BLaER1 (cell line): ENCODE results near the gene TLE4.

Source experiments
- H3K27ac ChIP-seq: shearing (Covaris generic); formaldehyde crosslinking; 2 replicates; pipeline ENCODE4 v1.8.1; 2022
- H3K27me3 ChIP-seq: shearing (Covaris generic); formaldehyde crosslinking; 2 replicates; pipeline ENCODE4 v1.8.1; 2022
- H3K36me3 ChIP-seq: shearing (Covaris generic); formaldehyde crosslinking; 2 replicates; pipeline ENCODE4 v1.8.1; 2022
- H3K4me1 ChIP-seq: shearing (Covaris generic); formaldehyde crosslinking; 2 replicates; pipeline ENCODE4 v1.8.1; 2022
- H3K4me2 ChIP-seq: shearing (Covaris generic); formaldehyde crosslinking; 2 replicates; pipeline ENCODE4 v1.8.1; 2022
- H3K4me3 ChIP-seq: shearing (Covaris generic); formaldehyde crosslinking; 2 replicates; pipeline ENCODE4 v1.8.1; 2022
- H3K9ac ChIP-seq: shearing (Covaris generic); formaldehyde crosslinking; 2 replicates; pipeline ENCODE4 v1.8.1; 2022
- H3K9me3 ChIP-seq: shearing (Covaris generic); formaldehyde crosslinking; 2 replicates; pipeline ENCODE4 v1.8.1; 2022
- H4K20me1 ChIP-seq: shearing (Covaris generic); formaldehyde crosslinking; 2 replicates; pipeline ENCODE4 v1.8.1; 2022
- Cebpa-rat ChIP-seq: shearing (Covaris generic); IDR thresholded peaks from 2 replicates; pipeline ENCODE4 v1.8.1; 2022

TLE4 gene

GRCh38 chr9:79692857-79693571, 121.2 kb downstream of the TLE4 start:
- Histone ChIP-seq H3K9me3 (no peaks in the 10 kb centered on the region), H3K27ac (no peak overlapping the region), H4K20me1 (peaks cover 100% of the 10 kb centered on the region), H3K4me2 (peak overlapping the region; percentile 62), H3K4me3 (no peak overlapping the region), H3K4me1 (peaks cover 79% of the 10 kb centered on the region), H3K9ac (no peak overlapping the region), H3K27me3 (no peaks in the 10 kb centered on the region), H3K36me3 (peaks cover 81% of the 10 kb centered on the region)
- no peak for TF ChIP-seq Cebpa-rat

GRCh38 chr9:79693750-79694149, 122.0 kb downstream of the TLE4 start:
- Histone ChIP-seq H3K27ac (no peak overlapping the region), H3K27me3 (no peaks in the 10 kb centered on the region), H3K4me1 (peaks cover 73% of the 10 kb centered on the region)

DNA sequence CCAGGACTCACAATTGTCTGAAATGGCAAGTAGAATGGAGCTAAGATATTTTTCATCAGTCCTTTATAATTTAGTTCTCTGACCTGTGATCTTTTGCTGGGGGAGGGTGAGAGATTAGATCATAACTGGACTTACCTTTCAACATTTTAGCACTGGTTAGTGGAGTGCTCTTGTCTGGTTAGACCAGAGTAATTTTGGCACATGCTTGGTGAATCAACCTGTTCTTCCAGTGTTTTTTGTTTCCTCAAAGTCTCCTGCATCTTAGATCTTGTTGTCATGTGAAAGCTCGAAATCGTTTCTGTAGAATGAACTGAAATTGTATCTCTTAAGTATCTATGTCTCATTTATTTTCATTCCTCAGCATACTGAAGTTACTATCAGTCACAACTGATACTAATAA, 122.4 kb downstream of the TLE4 start:
- H3K4me2 ChIP-seq = peak overlapping the region; percentile 62
- peak overlapping the region; percentile 22; the same call in 1 of the 2 replicates for H3K9ac ChIP-seq
- H3K4me1 ChIP-seq = peaks cover 71% of the 10 kb centered on the region
- no peaks in the 10 kb centered on the region for H3K27me3 ChIP-seq
- peaks cover 95% of the 10 kb centered on the region for H4K20me1 ChIP-seq
- no peak for TF ChIP-seq Cebpa-rat
- peaks cover 74% of the 10 kb centered on the region for H3K36me3 ChIP-seq
- no peaks in the 10 kb centered on the region for H3K9me3 ChIP-seq
- H3K27ac ChIP-seq = no peak overlapping the region
- no peak overlapping the region for H3K4me3 ChIP-seq

More at GRCh38 chr9:79693750-79694149, 122.0 kb downstream of the TLE4 start:
- Histone ChIP-seq H3K9me3 (no peaks in the 10 kb centered on the region), H3K9ac (peak overlapping the region; percentile 22; the same call in 1 of the 2 replicates), H3K36me3 (peaks cover 77% of the 10 kb centered on the region), H3K4me2 (peak overlapping the region; percentile 62), H4K20me1 (peaks cover 95% of the 10 kb centered on the region), H3K4me3 (no peak overlapping the region)
- no peak for TF ChIP-seq Cebpa-rat

DNA sequence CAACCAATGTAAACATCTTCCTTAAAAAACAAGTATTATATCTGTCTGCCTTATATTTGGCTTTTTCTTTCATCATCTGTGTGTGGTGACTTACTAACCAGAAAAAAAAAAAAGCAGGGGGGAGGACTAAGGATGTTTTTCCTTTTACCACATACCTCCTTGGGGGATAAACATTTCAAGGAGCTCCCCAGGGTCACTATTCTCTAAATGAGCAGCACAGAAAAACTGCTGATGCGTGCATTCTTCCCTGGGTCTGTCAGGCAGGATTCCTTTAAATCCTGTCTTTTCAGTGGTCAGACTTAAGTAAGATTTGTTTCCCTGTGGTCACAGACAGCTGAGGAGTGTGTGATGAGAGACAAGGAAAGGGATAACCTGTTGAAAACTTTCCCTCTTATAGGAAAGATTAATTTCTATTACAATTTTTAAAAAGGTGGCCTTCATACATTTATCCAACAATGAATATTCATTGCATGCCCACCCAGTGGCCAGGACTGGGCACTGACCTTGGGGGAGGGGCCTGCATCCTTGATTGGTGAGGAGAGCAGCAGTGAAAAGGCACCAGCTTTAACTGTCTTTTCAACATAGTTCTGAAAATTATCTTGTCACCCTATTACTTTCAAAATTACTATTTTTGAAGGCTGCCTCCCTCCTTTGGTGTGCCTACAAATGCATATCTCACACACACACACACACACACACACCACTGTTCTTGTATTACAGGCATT, 123.1 kb downstream of the TLE4 start:
- Histone ChIP-seq H3K36me3 (peaks cover 74% of the 10 kb centered on the region), H4K20me1 (peaks cover 95% of the 10 kb centered on the region), H3K4me2 (peak overlapping the region; percentile 62), H3K9ac (no peak overlapping the region), H3K27me3 (no peaks in the 10 kb centered on the region), H3K4me1 (peaks cover 64% of the 10 kb centered on the region), H3K4me3 (no peak overlapping the region), H3K9me3 (no peaks in the 10 kb centered on the region), H3K27ac (no peak overlapping the region)
- TF ChIP-seq Cebpa-rat = no peak

DNA sequence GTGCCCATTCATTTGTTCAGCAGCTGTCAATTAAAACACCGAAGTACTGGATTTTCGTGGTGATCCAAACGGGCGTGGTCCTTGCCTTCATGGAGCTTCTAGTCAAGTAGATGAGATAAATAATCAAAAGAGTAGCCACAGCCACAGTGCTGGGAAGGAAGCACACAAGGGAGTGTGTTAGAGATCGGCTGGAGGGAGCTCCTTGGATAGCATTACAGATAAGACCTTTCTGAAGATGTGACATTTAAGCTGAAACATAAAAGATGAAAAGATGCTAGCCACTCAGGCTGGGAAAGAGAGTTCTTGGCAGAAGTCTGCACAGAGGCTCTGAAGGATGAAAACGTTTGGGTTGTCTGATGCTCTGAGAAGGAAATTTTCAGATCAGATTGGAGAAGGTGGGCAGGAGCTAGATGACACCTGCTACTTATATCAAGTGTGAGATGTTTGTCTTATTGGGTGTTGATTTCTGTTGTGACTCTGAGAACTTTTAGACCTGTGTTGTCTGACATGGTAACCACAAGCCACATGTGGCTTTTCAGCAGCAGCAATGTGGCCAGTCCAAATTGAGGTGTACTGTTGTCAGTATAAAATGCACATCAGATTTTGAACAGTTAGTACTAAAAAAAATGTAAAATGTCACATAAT, 123.9 kb downstream of the TLE4 start:
- TF ChIP-seq Cebpa-rat = no peak
- Histone ChIP-seq H3K4me2 (peak overlapping the region; percentile 62), H3K9ac (no peak overlapping the region), H3K4me1 (peaks cover 56% of the 10 kb centered on the region), H3K4me3 (no peak overlapping the region), H4K20me1 (peaks cover 95% of the 10 kb centered on the region), H3K27me3 (no peaks in the 10 kb centered on the region), H3K36me3 (peaks cover 75% of the 10 kb centered on the region), H3K9me3 (no peaks in the 10 kb centered on the region), H3K27ac (no peak overlapping the region)

GRCh38 chr9:79698967-79699366, 127.2 kb downstream of the TLE4 start:
- Histone ChIP-seq H3K4me2 (no peak overlapping the region), H4K20me1 (peaks cover 90% of the 10 kb centered on the region), H3K9ac (no peak overlapping the region), H3K27me3 (no peaks in the 10 kb centered on the region), H3K4me1 (peaks cover 37% of the 10 kb centered on the region), H3K27ac (no peak overlapping the region), H3K36me3 (peaks cover 76% of the 10 kb centered on the region), H3K4me3 (no peak overlapping the region), H3K9me3 (no peaks in the 10 kb centered on the region)
- TF ChIP-seq Cebpa-rat = no peak

- Histone ChIP-seq H4K20me1 (peaks cover 88% of the 10 kb centered on the region), H3K36me3 (peaks cover 81% of the 10 kb centered on the region), H3K9ac (no peak overlapping the region), H3K27ac (no peak overlapping the region), H3K4me3 (no peak overlapping the region), H3K4me1 (peaks cover 37% of the 10 kb centered on the region), H3K27me3 (no peaks in the 10 kb centered on the region), H3K4me2 (no peak overlapping the region), H3K9me3 (no peaks in the 10 kb centered on the region)
- TF ChIP-seq Cebpa-rat = no peak
Observed at GRCh38 chr9:79699479-79699878, 127.7 kb downstream of the TLE4 start.

- Histone ChIP-seq H3K27ac (no peak overlapping the region), H3K4me1 (peaks cover 26% of the 10 kb centered on the region), H3K36me3 (peaks cover 82% of the 10 kb centered on the region), H3K9ac (no peak overlapping the region), H3K9me3 (no peaks in the 10 kb centered on the region), H3K4me3 (no peak overlapping the region), H3K27me3 (no peaks in the 10 kb centered on the region), H3K4me2 (no peak overlapping the region), H4K20me1 (peaks cover 75% of the 10 kb centered on the region)
- no peak for TF ChIP-seq Cebpa-rat
Observed at GRCh38 chr9:79700607-79701360, 129.0 kb downstream of the TLE4 start.

DNA sequence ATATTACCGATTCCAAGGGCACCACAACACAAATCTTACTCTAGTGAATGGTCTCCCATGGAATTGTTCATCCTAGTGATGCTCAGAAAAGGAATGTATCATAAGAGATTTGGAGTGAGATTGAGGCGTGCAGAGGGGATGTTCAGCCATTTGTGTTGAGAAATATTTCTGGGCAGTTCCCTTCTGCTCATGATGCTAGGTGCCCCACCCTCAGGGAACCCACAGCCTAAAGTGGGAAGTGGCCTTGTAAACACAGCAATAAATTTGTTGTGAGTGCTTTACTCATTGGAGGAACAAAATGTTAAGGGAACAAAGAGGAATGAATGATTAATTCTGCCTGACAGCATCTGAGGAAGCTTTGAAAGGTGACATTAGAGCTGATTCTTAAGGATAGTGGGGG, 129.9 kb downstream of the TLE4 start:
- H4K20me1 ChIP-seq = peaks cover 66% of the 10 kb centered on the region
- H3K36me3 ChIP-seq = peaks cover 88% of the 10 kb centered on the region
- no peak overlapping the region for H3K4me3 ChIP-seq
- H3K4me2 ChIP-seq = no peak overlapping the region
- no peak for TF ChIP-seq Cebpa-rat
- peaks cover 22% of the 10 kb centered on the region for H3K4me1 ChIP-seq
- H3K27ac ChIP-seq = no peak overlapping the region
- H3K9ac ChIP-seq = no peak overlapping the region
- H3K9me3 ChIP-seq = no peaks in the 10 kb centered on the region
- no peaks in the 10 kb centered on the region for H3K27me3 ChIP-seq
